Skeletal muscle cell (primary cell): ENCODE measurements around the gene MYO7A.
A peak's percentile ranks its signal among the peaks of the same experiment; 100 is the strongest.

ENCODE experiments used
- DNase-seq: peaks from one replicate; pipeline ENCODE4 v3.0.0-alpha.2; 2010; ENCODE audit warnings: low read depth
- H3K4me3 ChIP-seq: 2 replicates; pipeline ENCODE4 v1.5.1; 2011; ENCODE audit warnings: low read depth, mild to moderate bottlenecking, control low read depth, low read length, moderate library complexity

Gene MYO7A

GRCh38 chr11:77190331-77191075 is 62.5 kb downstream of the MYO7A start:
- DNase-seq: no peak
- no peak overlapping the region for H3K4me3 ChIP-seq

- no peak for DNase-seq
- H3K4me3 ChIP-seq: peak overlapping the region; percentile 23
These were observed 63.4 kb downstream of the MYO7A start for GRCh38 chr11:77191429-77191822.

GRCh38 chr11:77191823-77192495 is 63.9 kb downstream of the MYO7A start:
- no peak for DNase-seq
- H3K4me3 ChIP-seq: peak overlapping the region; percentile 23

- no peak for DNase-seq
These were observed 65.1 kb downstream of the MYO7A start for GRCh38 chr11:77193167-77193566.

GRCh38 chr11:77193911-77194830 is 66.1 kb downstream of the MYO7A start:
- DNase-seq: no peak
- H3K4me3 ChIP-seq: no peak overlapping the region

More at GRCh38 chr11:77193167-77193566, 65.1 kb downstream of the MYO7A start:
- no peak overlapping the region for H3K4me3 ChIP-seq

- no peak for DNase-seq
- H3K4me3 ChIP-seq: no peak overlapping the region
These were observed 67.2 kb downstream of the MYO7A start for GRCh38 chr11:77195071-77195755.

- no peak for DNase-seq
These were observed 68.9 kb downstream of the MYO7A start for GRCh38 chr11:77196961-77197360.

GRCh38 chr11:77197626-77198320 is 69.7 kb downstream of the MYO7A start:
- no peak for DNase-seq
- no peak overlapping the region for H3K4me3 ChIP-seq

More at GRCh38 chr11:77196961-77197360, 68.9 kb downstream of the MYO7A start:
- H3K4me3 ChIP-seq: no peak overlapping the region

GRCh38 chr11:77198440-77198849 is 70.4 kb downstream of the MYO7A start:
- DNase-seq: no peak

GRCh38 chr11:77199137-77199745 is 71.2 kb downstream of the MYO7A start:
- H3K4me3 ChIP-seq: no peak overlapping the region
- DNase-seq: no peak

More at GRCh38 chr11:77198440-77198849, 70.4 kb downstream of the MYO7A start:
- no peak overlapping the region for H3K4me3 ChIP-seq

- no peak overlapping the region for H3K4me3 ChIP-seq
- no peak for DNase-seq
These were observed 72.6 kb downstream of the MYO7A start for GRCh38 chr11:77200351-77201268.

GRCh38 chr11:77201370-77201769 is 73.3 kb downstream of the MYO7A start:
- no peak for DNase-seq
- no peak overlapping the region for H3K4me3 ChIP-seq

GRCh38 chr11:77201991-77202841 is 74.2 kb downstream of the MYO7A start:
- H3K4me3 ChIP-seq: no peak overlapping the region
- no peak for DNase-seq

- DNase-seq: no peak
- H3K4me3 ChIP-seq: no peak overlapping the region
These were observed 75.2 kb downstream of the MYO7A start for GRCh38 chr11:77202941-77203900.
